Measurements from ENCODE around the gene ERCC6L. TPM values are rescaled to one million over a fixed set of nuclear protein-coding genes. Genes with fewer than 3 reads are reported as not detected.
"Not testable (repeated sequence)": the region's sequence is repeated elsewhere in the genome, so short reads cannot be mapped to it uniquely, and the experiment has no call there.

ERCC6L gene
- total RNA-seq, 1 donor from 2014 or later = 6.5 TPM

DNA sequence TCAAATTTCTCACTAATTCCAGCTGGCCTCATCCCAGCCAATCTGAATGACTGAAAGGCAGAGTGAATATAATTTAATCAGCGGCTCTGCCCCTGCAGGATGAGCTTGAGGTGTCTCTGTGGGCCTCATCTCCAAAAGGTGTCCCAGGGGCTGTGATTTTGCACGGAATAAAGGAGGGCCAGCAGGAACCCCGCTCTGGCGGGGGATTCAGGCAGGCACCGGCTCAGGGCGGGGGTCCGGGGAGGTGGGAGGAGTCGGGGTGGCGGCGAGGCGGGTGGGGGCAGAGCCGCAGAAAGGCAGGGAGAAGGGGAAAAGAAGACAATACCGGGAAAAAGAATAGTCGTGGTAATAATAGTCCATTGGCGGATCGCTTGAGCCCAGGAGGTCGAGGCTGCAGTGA is 16.0 kb upstream of the ERCC6L start:
- intact Hi-C loops (cut with micrococcal nuclease) = no loop called here

- intact Hi-C loops (cut with micrococcal nuclease) = no loop called here
Measured at GRCh38 chrX:72253686-72254085, 14.9 kb upstream of the ERCC6L start.

DNA sequence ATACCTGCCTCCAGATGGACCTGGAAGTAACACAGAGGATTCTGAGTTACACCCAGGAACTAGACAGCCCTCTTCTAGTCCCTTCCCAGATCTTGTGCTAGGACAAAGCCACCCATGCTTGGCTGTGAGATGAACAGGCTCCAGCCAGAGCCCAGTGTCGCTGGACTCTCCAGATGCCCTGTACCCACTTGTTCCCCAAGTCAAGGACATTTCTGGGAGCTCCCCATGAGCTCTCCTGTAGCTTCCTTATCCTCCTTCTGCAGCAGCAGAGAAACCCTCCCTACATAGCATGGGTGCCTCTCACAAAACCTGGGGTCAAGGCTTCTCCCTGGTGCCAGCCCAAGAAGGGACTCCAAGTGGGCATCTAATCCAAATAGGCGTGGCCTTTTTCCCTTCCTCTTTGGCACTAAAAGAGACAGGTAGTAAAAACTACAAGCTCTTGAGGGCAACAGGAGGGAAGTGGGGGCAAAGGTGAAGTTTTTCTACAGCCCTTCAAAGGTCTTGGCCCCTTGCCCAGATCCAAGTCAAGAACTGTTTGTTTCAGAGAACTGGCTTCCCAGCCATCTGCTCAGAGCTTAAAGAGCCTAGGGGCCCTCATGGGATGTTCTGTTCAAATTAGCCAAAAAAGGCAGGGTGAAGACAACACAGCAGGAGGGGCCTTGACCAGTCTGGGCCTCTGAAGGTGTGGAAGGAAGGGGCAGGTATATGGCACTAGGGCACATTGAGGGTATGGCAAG is 8.5 kb upstream of the ERCC6L start:
- intact Hi-C loops (cut with micrococcal nuclease) = no loop called here

DNA sequence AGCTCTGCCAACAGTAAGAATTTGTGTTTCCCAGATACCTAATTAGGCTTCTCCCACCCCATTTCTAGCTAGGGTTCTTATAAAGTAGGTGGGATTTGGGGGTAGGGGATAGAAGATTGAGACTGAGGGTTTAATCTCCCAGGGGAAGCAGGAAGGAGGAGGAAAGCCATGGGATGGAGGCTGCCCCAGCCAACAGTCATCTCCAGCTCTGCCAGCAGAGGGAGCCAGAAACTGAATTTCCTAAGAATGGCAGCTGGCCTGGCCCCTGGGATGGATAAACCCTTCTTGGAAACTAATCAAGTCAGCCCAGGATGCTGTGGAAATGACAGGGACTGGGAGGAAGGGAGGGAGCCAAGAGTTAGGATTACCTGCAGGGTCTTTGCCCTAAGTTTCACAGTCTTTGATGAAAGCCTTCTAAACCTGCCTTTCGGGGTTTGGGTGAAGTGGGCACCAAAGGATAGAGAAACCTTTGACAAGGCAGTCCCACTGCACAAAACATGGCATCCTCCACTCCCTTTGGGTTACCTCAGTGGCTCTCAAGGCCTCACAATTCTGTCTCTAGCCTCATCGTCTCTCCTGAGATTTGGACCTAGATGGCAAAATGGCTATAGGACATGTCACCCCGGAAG is 6.7 kb upstream of the ERCC6L start:
- intact Hi-C loops (cut with micrococcal nuclease) = loop anchor here (1.0 to 2.0 kb wide), 3 partner anchors 32 to 1769 kb away; partner anchors contain the start of gene RPS4X

DNA sequence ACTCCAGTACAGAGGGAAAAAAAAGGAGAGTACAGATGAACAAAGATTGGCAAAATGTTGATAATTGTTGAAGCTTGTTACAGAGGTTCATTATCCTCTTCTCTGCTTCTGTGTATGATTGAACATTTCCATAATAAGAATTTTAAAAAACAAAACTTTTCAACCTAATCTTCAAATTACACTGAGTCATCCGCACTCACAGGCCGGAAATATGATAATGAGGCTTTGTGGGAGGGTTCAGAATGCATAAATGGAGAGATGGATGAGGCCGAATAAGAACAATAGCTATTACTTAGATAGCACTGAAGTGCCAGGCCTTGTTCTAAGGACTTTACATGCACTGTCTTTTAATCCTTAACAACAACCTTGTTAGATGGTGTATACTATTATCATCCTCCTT is 4.6 kb upstream of the ERCC6L start:
- intact Hi-C loops (cut with micrococcal nuclease) = no loop called here

DNA sequence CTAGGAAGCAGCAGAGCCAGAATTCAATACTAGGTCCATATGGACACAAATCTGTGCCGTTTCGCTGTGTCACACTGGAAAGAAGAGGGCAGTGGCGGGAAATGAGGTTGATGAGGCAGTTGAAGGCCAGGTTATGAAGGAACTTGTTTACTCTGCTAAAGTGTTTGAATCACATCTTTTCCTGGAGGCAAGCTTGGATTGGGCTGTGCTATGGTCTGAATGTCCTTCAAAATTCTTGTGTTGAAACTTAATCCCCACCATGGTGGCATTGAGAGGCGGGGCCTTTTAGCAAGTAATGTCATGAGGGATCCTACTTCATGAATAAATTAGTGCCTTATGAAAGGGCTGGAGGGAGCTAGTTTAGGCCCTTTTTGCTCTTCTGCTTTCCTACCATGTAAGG is 2.1 kb upstream of the ERCC6L start:
- intact Hi-C loops (cut with micrococcal nuclease) = no loop called here

DNA sequence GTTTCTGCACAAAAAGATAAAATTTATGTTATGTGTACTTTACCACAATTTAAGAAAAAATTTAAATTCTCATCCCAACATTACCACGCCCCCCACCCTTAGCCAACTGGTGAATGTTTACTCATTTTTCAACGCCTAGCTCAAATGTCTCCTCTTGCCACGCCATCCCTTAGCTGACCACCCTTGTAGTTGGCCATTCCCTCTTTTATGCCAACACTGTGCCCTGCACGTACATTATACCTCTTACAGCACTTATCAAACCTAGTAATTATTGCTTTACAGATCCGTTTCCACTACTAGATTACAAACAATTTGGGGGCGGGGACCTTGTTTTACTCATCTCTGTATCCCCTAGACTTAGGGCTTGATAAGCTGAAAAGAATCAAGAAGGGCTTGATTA is 644 bp downstream of the ERCC6L start:
- intact Hi-C loops (cut with micrococcal nuclease) = loop anchor here (1.0 to 2.0 kb wide), 4 partner anchors 39 to 335 kb away; partner anchors contain the start of genes HDAC8, PIN4 and RPS4X

- intact Hi-C loops (cut with micrococcal nuclease) = no loop called here
Measured at GRCh38 chrX:72236841-72237240, 2.0 kb downstream of the ERCC6L start.

- intact Hi-C loops (cut with micrococcal nuclease) = no loop called here
Measured at GRCh38 chrX:72230290-72230689, 8.5 kb downstream of the ERCC6L start.

DNA sequence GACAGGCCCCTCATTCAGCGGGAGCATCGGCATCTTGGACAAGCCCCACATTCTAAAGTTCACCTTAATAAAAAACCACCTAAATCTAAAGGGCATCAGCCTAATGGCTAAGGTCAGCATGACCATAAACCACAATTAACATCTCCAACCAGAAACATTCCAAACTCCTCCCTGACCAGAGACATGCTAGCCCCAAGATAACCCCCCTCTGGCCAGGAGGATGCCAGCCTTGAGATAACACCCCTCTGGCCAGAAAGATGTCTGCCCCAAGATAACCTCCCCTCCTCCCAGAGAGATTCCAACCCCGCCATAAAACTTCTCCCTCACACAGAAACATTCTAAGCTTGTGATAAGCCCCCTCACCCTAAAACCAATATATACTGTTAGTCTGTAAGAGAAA is 18.5 kb downstream of the ERCC6L start:
- intact Hi-C loops (cut with micrococcal nuclease) = not testable (repeated sequence)

- intact Hi-C loops (cut with micrococcal nuclease) = no loop called here
Measured at GRCh38 chrX:72216973-72217372, 21.9 kb downstream of the ERCC6L start.

- intact Hi-C loops (cut with micrococcal nuclease) = no loop called here
Measured at GRCh38 chrX:72208126-72208800, 30.6 kb downstream of the ERCC6L start.

- intact Hi-C loops (cut with micrococcal nuclease) = no loop called here
Measured at GRCh38 chrX:72207366-72207765, 31.5 kb downstream of the ERCC6L start.

- intact Hi-C loops (cut with micrococcal nuclease) = no loop called here
Measured at GRCh38 chrX:72205706-72206105, 33.1 kb downstream of the ERCC6L start.

DNA sequence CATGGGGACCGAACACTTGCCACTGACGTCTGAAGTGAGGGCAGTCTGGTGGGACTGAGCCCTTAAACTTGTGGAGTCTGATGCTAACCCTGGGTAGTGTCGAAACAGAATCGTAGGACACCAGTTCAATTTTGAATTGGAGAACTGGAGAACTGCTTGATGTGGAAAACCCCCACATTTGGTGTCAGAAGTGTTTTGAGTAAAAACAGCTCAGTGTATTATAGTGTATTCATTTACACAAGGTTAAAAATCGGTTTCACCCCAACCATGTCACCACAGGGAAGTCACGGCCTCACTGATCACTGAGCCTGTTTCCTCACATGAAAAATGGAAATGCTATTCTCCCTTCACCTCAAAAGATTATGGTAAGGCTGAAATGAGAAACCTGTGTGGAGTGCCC is 35.4 kb downstream of the ERCC6L start:
- intact Hi-C loops (cut with micrococcal nuclease) = no loop called here

DNA sequence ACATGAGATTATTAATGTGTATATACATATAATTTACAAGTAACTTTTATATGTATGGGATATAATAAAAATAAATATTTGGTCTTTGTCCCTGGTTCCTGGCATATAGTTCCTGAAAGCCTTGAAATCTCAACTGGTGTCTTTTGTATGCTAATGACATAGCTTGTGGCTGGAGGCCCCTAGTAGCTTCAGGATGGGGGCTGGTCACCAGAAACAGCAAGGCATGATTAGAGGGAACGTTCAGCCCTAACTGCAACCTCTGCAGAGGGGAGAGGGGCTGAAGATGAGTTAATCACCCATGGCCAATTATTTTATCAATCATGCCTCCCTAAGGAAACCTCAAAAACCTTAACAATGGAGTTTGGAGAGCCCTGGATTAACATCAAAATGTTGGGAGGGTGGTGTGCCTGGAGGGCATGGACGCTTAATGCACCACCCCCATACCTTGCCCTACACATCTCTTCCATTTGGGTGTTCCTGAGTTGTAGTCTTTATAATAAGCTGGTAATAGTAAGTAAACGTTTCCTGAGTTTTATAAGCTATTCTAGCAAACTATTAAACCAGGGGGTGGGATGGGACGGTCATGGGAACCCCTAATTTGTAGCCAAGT is 35.9 kb downstream of the ERCC6L start:
- intact Hi-C loops (cut with micrococcal nuclease) = no loop called here

- intact Hi-C loops (cut with micrococcal nuclease) = no loop called here
Measured at GRCh38 chrX:72201836-72202536, 36.8 kb downstream of the ERCC6L start.

DNA sequence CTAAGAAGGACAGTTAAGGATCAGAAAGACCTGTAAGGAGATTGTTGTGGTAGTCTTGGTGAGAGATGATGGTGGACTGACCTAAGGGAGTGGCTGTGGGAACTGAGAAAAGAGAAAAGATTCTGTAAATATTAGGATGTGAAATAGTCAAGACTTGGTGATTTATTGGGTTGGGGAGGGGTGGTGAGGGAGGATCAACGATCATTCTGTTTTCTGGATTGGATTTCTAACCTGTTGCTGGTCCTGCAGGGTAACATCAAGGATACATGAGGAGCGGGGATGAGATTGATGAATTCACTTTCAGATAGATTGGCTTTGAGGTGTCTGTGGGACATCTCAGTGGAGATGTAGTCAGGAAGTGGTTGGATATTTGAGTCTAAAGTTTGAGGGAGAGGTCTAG is 55.9 kb downstream of the ERCC6L start:
- intact Hi-C loops (cut with micrococcal nuclease) = loop anchor here (5.0 kb wide), 1 partner anchor 41 kb away; no protein-coding TSS in a partner anchor

DNA sequence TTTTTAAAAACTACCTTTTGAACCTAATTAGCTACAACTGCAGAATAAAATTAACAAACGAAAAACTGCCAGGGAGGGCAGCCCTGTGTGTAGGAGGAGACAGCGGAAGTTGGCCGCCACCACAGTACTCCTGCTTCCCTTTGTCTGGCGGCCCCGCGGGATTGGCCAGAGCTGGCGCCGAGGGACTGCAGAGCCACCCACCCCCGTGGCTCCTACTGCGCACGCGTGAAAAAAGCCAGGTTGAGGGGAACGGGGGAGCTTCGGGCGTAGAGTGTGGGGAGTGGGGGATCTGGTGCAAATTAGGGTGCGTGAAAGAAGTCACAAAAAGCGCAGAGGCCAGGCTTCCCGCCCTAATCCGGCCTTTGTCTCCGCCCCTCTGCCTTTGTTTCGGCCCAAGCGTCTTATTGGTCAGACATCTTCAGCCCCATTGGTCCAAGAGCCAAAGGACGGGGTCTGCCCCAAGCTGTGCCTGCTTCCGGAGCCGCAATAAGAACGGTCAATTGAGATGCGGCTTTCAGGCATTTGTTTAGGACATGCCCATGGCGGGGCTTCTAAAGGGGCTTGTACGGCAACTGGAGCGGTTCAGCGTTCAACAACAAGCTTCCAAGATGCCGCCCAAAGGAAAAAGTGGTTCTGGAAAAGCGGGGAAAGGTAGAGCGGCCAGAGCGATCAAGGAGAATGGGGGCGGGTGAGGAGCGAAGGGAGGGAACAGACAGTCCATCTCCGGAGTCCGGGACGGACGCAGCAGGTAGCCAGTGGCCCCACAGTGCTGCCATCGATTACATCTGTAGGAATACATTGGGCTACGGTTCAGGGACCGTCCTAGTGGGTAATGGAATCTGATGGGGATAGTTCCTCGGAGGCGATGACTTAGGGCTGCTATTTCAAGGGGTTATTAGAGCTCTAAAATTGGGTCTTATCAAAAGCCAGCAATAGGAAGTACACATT is 57.4 kb downstream of the ERCC6L start, which contains the start of gene PIN4:
TSS of gene PIN4 (plus strand) at position 580 of the 948 bp plus-strand sequence. CDS start at position 609, 29 bp downstream.
- intact Hi-C loops (cut with micrococcal nuclease) = loop anchor here (1.0 to 5.0 kb wide), 5 partner anchors 12 to 163 kb away; partner anchors contain the start of gene RPS4X

- intact Hi-C loops (cut with micrococcal nuclease) = loop anchor here (2.0 to 5.0 kb wide), 2 partner anchors 38 to 162 kb away; no protein-coding TSS in a partner anchor
Measured at GRCh38 chrX:72180539-72180938, 58.3 kb downstream of the ERCC6L start.
